Renal cortex interstitium (tissue), 15 donors: ENCODE data around the gene TFF1. TPM values are rescaled to one million over a fixed set of nuclear protein-coding genes. Genes with fewer than 3 reads are reported as not detected.
"Not testable (repeated sequence)": the region's sequence is repeated elsewhere in the genome, so short reads cannot be mapped to it uniquely, and the experiment has no call there.

Experiments used
- DNase-seq, 11 donors: peaks; one replicate each; pipeline ENCODE4 v3.0.0-alpha.2; 2013; ENCODE audit warnings: low read depth in 9 of 11, low spot score in 4 of 11; ENCODE audit errors: extremely low read depth in 1 of 11
- long read RNA-seq, 16 experiments: transcript quantifications; one replicate each; lab custom pipeline, GENCODE V29; 2026
- polyA plus RNA-seq, 3 donors: library from polyadenylated mRNA; unstranded; fragments of 120-200 nt; gene quantifications; one replicate each; pipeline ENCODE4 v1.2.1, GENCODE V29; 2013; ENCODE audit not compliant: insufficient read length in 3 of 3

The TFF1 gene
- under 1 TPM in 1 of 3 donors, not detected in 2; 0.94 TPM for polyA plus RNA-seq
- long read RNA-seq, donor 1 = 0 reads
- long read RNA-seq, donor 2 = 0 reads
- long read RNA-seq, donor 3 = 0 reads
- long read RNA-seq, donor 4, partial matches to known transcripts = 0 of 1 reads
- long read RNA-seq, donor 4, other reads (novel, unspliced or antisense) = 0 of 1 reads
- long read RNA-seq, donor 5, partial matches to known transcripts = 0 of 2 reads
- long read RNA-seq, donor 5, other reads (novel, unspliced or antisense) = 0 of 2 reads
- long read RNA-seq, donor 6 = 0 reads
- long read RNA-seq, donor 7 = 0 reads
- long read RNA-seq, donor 8 = 0 reads
- long read RNA-seq, donor 9 = 0 reads
- long read RNA-seq, donor 10 = 0 reads
- long read RNA-seq, donor 11 = 0 reads
- long read RNA-seq, donor 12 = 0 reads
- long read RNA-seq, donor 13 = 0 reads
- long read RNA-seq, donor 14 = 0 reads
- long read RNA-seq, donor 15 = 0 reads
- long read RNA-seq, donor 16 = 0 reads

- DNase-seq = no peak
Observed at GRCh38 chr21:42366292-42367010, at the start of gene TFF1. Gene TFF1 (minus strand): TSS chr21:42366535. CDS start chr21:42366495, 40 bp downstream.

DNA sequence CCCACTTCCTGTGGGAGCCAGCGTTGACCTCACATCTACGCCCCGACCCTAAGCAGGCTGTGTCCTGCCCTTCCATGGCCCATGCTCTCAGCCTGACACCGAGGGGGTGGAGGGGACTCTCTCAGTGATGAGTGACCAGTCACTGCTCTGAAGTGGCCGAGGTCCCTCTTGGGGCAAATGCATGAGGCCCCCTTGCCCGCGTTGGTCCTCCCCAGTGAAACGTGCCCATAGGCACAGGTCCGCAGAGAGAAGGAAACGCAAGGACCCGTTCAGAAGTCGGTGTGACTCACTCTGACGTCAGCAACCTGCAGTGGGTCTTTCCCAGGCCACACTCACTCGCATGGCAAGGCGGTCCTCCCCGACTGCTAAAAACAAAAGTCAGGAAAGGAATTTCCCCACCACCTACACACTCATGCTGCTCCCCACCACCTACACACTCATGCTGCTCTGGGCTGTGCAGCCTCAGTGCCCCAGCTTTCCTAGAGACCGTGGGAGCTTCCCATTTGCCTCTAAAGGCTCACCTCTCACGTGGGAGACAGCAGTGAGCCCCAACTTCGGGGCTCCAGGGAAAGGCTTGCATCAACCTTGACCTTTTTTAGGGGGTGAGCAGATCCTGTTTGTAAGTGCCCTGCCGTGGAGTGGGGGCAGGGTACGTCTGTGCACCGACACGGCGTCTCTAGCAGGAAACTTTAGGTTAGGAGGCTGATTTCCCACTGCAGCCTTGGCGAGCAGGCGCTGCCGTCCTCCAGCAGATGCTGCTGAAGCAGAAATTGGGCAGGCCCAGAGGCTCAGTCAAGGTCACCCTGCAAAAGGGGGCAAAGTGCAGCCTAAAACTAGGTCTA is 48.8 kb upstream of the TFF1 start:
- no peak for DNase-seq

GRCh38 chr21:42414553-42414927 is 48.2 kb upstream of the TFF1 start:
- DNase-seq = no peak

DNA sequence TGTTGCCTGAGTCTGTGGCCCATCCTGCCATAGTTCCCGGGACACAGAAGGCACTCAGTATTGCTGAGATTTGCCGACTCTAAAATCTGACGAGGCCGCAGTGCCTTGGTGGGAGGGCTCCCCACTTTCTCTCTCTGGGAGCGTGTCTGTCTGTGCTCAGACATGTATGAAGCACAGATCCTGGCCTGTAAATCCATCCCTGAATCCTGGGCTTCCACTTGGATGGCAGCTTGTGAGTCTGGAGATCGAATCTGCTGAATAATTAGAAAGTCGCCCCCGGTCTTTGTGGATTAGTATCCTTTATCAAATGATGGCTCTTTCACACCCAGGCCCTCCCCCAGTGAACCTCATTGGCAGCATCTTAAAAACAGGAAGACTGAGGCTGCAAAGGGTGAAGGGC is 47.7 kb upstream of the TFF1 start:
- no peak for DNase-seq

- DNase-seq = no peak
Observed at GRCh38 chr21:42413500-42413899, 47.2 kb upstream of the TFF1 start.

DNA sequence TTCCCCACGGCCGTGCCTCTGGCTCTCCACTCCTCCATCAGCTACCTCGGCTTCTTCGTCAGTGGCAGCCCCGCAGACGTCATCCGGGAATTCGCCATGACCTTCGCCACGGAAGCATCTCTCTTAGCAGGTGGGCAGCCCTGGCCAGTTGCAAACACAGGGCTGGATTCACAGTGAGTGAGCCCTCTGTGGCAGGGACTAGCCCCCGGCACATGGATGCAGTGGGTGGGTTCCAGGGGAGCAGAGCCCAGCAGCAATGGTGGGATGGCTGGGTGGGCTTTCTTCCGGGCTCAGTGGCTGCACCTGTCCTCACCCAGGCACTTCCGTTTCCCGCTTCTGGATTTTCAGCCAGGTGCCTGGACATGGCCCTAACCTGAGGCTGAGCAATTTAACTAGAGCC is 46.8 kb upstream of the TFF1 start:
- DNase-seq = no peak

DNA sequence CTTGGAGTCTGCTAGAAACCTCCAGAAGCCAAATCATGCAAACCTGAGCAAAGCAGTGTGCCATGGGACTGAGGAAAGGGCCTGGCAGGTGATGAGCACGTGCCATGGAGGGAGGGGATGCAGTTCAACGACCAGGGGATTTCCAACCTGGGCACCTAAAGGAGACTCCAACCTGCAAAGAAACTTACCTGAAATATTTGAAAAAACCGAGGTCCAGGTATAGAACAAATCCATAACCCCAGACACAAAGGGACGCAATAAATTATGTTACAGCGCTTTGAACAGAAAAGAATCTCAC is 46.2 kb upstream of the TFF1 start:
- no peak for DNase-seq

- no peak for DNase-seq
Observed at GRCh38 chr21:42411891-42412635, 45.7 kb upstream of the TFF1 start.

DNA sequence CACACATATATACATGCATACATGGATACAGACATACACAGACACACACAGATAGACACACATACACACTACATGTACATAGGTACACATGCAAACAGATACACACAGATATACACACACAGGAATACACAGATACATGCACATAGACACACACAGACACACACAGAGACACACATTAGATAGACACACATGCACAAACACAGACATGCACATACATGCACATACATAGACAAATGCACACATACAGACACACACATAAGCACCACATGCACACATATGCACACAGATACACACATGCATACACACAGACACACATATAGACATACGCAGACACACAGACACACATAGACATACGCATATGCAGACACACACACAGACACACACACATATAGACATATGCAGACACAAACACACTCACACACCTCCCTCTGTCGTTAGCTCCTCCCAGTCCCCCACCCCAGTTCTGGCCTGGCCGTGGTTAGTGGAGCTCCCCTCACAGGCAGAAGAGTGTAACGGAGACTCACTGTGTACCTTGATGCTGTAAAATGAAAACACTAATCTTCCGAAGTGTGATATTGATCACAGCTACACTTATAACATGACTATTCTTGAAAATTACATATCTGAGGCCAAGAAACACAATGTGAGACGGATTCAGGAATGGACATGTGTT is 45.0 kb upstream of the TFF1 start:
- no peak for DNase-seq

GRCh38 chr21:42409366-42409765 is 43.0 kb upstream of the TFF1 start:
- DNase-seq = no peak

- DNase-seq = not testable (repeated sequence)
Observed at GRCh38 chr21:42408718-42409117, 42.4 kb upstream of the TFF1 start.

DNA sequence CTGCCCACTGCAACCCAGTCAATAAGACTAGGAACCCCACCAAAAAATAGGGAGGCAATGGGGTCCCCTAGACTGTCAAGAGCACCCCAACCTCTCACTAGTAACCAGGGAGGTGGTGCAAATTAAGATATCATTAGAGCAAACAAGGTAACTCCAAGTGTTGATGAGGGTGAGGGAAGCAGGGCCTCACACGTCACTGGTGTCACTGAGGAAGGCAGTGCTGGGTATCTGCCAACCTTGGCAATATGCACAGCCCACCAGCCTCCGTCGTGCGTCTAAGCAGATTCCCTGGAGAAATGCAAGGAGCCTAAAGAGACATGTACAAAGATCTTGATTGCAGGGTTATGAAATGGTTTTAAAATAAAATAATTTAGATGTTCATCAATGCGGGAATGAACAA is 41.1 kb upstream of the TFF1 start:
- DNase-seq = no peak

DNA sequence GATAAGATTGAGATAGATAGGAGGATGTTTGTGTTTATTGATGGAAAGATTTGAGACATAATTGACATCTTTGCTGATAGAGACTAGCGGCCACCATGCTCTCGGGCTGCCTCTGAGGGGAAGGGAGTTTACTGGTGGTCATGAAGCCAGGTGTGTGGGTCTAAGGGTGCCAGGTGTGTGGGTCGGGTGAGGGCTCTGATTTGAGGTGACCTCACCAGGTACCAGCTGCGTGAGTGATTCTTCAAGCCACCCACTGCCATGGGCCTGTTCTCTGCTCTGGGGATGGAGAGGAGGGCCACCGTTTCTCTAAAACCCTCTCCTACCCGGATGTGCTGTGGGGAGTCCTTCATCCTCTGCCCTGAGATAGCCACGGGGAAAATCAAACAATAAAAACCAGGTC is 40.5 kb upstream of the TFF1 start:
- no peak for DNase-seq

DNA sequence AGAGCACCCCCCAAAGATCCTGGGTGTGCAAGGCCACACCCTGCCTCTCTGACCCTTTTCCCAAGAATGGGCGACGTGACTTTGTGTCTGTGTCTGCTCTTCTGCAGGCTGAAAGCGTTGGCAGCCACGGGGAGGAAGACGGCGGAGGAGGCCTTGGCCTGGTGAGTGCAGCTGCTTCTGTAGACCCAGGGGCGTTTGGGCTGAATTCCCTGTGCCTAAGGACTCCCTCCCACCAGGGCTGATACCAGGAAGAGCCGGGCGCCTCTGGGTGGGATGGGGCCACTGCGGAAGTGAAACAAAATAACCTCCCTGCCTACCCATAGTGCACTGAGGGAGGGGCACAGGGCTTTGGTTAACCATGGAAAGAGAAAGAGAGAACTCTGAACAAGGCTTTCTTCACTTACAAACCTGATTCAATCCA is 39.9 kb upstream of the TFF1 start:
- DNase-seq = no peak

GRCh38 chr21:42405064-42406013 is 39.0 kb upstream of the TFF1 start:
- DNase-seq = no peak

GRCh38 chr21:42404539-42404938 is 38.2 kb upstream of the TFF1 start:
- no peak for DNase-seq

GRCh38 chr21:42403611-42404231 is 37.4 kb upstream of the TFF1 start, which contains the start of gene UBASH3A:
Gene UBASH3A (plus strand): TSS chr21:42403902. CDS start chr21:42403946, 44 bp downstream.
- DNase-seq = no peak
